GM18873 (cell line): ENCODE data around the gene IL20RA.

Experiments
- ATAC-seq: cut with Tn5 transposase; IDR thresholded peaks from one replicate; pipeline ENCODE4 v1.9.1; 2021; ENCODE audit warnings: mild to moderate bottlenecking, moderate library complexity, moderate number of reproducible peaks; ENCODE audit not compliant: unreplicated experiment, low FRiP score

Gene IL20RA

DNA sequence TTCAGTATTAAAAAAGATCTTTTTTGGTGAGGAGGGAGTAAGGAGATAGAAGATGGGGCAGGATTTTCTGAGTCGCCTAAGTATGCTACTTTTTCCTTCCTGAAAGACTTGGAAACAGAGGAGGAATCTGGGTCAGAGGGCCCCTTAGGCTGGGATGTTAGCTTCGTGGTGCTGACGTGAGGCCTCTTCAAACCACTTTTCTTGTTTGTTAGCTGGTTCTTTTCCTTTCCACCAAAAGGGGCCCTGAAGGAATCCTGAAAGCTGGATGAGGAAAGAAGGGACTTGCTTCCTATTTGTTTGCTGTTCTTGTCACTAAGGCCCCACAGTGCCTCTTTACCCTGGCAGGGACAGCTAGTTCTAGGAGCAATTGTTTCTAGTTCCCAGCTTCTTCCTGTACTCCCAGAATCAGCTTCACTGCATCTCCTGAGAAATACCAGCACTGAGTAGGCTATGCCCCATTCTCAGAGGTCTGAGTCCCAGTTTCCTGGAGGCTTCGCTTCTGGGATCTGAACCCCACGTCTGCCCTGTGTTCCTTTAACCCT, 2.2 kb upstream of the IL20RA start:
- ATAC-seq, result no peak

DNA sequence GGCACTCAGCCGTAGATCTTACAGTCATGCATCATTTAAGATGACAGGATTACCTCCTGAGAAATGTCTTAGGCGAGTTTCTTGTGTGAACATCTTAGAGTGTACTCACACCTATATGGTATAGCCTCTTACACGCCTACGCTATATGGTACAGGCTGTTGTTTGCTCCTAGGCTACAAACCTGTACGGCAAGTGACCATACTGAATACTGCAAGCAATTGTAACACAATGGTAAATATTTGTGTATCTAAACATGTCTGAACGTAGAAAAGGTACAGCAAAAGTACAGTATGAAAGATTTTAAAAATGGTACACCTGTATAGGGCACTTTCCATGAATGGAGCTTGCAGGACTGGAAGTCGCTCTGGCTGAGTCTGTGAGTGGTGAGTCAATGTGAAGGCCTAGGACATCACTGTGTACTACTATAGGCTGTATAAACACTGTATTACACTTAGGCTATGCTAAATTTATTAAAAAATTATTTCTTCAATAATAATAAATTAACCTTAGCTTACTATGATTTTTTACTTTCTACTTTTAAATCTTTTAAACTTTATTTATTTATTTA, 541 bp upstream of the IL20RA start:
- ATAC-seq, result no peak

DNA sequence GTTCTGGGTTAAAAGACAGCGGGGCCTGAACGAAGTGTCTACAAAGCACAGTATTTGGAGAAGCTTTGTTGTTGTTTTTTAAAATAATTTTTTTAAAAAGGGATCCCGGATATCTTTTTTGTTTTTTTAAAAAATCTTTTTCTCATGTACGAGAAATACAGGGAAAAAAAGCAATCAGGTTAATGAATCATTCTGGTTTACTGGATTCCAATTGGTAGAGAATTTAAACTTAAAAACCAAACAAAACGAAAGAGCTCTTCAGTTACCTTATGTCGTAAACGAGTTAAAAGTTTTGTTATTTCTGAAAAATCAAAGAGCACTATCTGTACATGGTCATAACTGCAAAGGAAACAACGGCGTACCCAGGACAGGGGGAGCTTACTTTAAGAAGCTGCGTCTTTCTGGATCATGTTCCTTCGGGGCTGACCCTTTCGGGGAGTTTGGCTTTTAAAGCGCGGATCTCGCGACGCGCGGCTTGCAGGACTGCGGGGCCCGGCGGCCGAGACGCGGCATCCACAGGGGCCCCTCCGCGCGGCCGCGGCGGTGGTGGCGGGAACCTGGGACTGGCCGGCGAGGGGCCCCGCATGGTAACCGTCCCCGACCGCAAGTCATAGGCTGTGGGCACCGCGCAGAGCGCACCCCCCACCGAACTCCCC, 927 bp downstream of the IL20RA start:
- ATAC-seq, result no peak

DNA sequence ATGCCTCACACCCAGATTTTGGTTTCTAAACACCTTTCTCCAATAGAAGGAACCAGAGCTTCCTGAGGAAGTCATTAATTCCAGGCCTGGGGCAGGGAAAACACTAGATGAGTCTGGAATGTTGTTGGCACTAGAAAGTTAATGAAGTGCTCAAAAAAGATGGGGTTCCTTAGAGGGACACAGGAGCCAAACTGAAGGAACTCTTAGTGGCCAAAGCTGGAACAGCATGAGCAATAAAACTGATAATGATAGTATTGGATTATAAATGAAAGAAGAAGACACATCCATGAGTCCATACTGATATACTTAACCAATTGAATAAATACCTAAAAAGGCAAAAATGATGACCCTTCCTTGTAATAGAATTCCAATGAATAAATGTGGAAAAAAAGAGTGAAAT, 4.4 kb downstream of the IL20RA start:
- ATAC-seq, result no peak

DNA sequence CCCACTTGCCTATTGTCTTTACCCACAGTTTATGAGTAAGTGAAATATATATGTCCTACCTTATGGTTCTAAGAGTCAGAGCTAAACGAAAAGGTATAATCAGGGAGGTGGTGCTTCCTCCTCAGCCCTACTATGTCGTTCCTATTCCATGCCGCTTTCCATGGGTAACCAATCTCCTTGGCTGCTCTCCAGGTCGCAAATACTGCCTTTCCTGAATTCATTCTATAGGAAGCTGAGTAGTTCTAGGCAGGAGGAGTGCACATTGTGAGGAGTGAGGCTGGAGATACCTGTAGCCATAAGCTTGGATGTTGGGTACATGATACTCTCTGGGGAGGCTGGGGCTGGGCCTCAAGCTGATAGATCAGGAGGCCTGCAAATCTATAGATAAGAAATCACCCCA, 5.8 kb downstream of the IL20RA start:
- no peak for ATAC-seq

DNA sequence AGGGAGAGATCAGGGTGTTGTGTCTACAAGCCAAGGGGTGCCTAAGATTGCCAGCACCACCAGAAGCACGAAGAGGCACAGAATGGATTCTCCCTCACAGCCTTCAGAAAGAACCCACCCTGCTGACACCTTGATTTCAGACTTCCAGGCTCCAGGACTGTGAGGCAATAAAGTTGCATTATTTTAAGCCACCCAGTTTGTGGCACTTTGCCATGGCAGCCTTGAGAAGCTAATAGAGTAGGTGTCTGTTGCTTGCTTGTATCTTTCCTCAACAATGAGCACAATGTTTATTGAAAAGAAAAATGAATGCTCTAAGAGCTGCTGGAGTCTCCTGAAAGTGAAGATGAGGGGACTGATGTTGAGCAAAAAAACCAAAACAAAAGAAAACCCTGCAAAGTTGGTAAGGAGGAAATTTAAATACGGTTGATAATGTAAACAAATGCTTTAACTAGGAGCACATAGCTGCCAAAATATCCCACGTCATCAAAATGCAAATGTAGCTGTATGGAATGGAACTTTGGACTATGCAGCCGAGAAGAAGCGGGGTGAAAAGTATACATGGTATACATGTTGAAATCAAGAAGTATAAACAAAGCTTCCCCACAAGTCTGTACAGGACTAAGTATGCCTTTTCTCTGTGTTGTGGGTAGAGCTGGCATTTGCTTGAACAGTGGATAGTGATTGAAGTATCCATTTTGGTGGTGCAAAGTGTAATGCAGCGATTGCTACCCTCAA, 8.0 kb downstream of the IL20RA start:
- ATAC-seq, result no peak

DNA sequence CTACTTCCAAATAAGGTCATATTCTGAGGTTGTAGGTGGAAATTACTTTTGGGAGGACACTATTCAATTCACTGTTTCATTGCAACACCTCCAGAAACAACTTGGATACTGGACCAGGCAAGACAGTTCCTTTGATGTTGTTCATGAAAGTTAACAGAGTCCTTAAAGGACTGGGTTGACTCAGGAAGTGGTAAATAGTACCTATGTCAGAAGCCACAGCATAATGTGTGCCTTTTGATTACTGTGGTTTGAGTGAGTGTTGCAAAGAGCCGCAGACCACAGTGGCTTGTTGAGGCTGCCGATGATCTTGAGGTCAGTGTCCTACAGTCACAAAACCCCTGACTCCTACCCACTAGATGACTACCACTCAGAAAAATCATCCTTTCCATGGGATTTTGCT, 10.9 kb downstream of the IL20RA start:
- ATAC-seq, result peak; percentile 95

DNA sequence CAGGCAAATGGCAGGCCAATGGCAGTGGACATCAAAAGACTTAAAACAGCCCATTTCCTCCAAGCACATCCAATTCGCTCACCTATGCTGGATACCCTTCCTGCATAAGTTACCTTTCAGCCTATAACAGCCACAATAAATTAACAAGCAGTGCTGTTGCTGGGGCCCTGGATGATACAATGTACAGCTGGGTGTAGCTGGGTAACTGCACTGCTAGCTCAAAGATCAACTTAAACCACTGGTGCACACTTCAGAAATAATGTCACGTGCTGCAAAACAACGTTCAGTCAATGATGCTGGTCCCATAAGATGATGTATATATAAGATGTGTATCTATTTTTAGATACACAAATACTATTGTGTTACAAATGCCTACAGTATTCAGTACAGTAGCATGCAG, 13.6 kb downstream of the IL20RA start:
- ATAC-seq, result no peak

DNA sequence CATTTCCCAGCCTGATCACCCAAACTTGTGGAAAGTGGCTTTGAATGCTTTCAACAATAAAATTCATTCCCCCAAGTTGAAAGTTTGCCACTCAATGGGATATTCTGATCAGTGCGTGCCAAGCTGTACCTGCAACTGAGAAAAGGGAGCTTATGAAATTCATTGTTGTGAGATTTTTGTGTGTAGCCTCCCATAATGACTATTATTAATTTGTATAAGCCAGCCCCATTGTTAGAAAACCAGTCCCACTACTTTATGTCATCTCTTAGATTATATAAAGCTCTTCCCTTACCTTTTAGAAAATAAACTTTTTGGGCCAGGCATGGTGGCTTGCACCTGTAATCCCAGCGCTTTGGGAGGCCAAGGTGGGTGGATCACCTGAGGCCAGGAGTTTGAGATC, 15.9 kb downstream of the IL20RA start:
- ATAC-seq, result no peak

DNA sequence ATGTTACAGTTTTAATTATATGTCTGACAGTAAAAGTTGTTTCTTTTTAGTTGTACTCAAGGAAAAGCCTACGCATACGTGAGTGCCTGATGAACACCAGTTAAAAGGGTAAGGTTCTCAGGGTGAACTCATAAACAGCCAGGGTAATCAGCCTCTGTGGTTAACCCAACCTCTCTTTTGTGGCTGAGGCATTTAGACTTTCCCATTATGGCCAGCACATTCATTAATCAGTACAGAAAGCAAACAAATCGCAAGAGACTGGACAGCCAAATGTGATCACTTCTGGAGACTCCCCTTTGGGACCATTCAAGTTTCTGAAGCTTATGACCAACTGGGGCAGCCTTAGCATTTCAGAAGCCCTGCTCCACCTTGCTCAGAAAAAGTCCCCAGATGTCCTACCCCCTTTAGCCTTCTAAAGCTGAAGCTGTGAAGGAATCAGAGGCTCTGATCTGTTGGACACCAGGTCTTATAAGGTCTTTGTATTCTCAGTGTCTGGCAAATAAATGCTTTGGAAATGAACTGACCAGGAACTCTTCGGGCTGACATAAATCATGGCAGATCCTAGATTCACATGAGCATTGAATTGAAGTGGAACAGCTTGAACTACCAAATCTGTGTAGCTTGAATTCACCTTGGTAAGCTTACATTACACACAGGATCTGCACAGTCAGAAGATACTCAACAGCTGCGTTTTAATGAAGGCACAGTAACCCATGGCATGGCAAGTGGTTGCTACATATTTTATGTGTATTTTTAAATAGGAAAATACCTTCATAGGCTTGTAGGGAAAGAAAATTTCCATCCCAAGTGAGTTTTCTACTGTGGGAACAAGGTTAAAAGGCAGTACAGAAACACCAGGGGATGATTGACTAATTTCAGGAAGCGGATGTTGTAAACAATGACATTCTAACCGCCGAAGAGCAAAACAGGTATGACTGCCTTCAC, 18.7 kb downstream of the IL20RA start:
- ATAC-seq, result peak; percentile 45

DNA sequence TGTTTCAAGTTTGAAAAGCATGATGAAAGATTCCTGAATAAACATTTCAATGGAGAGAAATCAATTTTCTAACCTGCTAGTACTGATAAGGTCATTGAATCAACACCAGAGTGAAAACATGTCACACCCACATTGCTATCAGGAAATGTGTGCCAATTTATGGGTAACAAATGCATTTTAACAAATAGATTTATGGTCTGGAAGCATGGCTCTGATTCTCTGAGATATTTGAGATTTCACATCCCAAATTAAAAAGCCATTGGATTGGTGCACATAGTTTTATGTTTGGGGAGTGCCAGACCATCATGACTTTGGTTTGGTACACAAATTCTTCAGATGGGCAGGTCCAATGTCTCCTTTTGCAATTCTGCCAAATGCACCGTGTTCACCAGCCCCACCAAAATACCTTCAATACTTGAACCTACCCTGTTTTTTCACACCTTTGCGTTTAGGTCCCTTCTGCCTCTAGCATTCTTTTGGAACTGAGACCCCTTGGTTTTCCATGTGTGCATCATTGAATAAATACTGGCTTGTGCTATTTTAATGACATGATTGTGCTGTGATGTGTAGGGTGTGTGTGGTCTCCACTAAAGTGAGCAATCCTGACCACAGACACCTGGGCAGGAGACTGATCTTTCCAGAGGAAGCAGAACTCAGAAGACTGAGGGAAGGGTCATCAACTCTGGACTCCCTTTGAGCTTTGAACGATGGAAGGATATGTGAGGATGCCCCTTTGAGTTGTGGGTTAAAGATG, 20.4 kb downstream of the IL20RA start:
- no peak for ATAC-seq

DNA sequence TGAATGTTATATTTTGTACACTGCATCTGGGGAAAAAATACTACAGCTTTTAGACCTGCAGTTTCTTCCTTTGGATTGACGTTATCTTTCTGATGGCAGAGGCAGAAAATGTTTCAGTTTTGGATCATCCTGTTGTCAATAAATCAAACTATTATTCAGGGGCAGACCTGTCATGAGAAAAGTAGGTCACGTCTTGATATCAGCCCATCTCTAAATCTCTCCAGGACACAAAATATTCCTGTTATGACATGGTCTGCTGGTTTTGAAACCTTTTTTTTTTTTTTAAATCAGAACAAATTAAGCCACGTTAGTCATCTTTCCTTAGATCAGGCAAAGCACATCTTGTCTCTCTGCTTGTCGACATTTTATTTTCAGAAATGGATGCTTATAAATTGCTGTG, 24.0 kb downstream of the IL20RA start:
- ATAC-seq, result no peak

DNA sequence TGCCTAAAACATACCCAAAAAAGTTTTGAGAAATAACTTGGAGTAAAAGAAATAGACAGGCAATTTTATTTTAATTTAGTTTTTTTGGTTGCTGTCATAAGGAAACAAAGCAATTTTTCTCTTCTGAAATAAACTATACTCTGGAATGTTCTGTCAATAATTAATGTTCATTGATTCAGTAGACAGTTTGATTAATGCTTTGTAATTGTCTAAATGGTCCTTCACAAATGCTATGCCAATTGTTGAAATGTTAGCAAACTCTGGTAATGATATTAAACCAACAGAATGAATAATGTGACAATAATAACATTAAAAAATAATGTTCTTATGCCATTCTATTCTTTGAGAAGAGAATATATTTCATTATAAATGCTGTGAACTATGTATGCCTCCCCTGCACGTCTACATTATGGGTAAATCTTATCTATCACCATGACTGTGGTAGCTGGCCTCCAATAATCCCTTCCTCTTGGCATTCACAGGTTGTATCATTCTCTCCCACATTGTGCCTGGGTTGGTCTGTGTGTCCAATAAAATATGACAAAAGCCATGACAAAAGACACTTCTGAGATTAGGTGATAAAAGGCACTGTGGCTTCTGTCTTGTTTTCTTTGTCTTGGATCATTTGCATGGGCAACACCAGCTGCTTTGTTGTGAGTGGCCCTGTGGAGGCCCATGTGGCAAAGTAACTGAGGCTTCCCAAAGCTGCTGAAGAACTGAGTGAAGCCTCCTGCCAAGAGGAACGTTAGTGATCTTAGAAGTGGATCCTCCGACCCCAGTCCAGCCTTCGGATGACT, 25.1 kb downstream of the IL20RA start:
- no peak for ATAC-seq

DNA sequence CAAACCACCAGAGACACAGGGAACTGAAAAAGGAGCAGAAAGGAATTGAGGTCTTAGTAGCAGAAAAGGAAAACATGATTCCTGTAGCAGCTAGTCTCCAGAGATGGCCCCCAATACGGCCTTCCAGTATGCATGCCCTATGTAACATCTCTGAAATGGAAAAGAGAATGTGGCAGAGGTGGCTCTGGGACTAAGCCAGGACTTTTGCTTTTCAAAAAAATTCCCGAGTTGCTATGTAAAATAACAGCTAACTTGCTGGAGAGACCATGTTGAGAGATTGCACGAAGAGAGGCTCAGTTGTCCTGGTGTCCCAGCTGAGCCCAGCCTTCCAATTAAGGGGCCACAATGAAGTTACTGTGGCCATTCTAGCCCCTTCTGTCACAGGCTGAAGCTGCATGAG, 27.7 kb downstream of the IL20RA start:
- ATAC-seq, result no peak

DNA sequence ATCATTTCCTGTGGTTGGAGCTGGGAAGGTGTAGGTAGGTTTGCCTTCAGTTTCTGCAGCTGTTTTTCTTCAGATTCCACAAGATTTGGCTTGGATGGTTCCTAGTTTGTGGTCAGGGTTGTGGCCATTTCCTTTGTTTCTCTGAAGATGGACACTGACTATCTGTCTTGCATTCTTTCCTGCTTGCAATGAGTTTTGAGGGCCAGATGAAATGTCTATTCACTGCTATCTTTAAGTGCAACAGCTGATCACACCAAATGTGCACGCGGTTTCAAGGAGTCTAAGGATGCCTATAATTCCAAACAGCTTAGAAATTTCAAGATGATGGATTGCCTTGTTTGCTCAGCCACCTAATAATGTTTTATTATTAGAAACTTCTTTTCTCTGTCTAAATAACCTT, 28.4 kb downstream of the IL20RA start:
- ATAC-seq, result no peak

DNA sequence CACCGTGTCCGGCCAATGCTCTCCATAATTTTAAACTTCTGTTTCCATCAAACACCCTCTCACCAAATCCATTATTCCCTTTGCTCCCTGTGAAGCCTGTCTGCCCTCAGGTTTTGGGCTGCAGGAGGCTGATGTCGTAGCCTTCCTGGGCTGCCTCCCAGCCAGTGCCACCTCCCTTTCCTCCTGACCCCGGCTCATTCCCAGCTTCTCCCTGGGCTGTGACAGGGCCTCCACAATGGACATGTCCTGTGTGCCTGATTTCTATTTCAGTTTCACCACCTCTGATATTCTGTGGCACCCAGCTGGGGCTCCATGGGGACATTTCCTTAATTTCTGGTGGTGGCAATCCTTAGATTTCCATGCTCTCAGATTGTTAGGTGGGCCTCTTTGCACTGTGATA, 28.8 kb downstream of the IL20RA start:
- ATAC-seq, result no peak

DNA sequence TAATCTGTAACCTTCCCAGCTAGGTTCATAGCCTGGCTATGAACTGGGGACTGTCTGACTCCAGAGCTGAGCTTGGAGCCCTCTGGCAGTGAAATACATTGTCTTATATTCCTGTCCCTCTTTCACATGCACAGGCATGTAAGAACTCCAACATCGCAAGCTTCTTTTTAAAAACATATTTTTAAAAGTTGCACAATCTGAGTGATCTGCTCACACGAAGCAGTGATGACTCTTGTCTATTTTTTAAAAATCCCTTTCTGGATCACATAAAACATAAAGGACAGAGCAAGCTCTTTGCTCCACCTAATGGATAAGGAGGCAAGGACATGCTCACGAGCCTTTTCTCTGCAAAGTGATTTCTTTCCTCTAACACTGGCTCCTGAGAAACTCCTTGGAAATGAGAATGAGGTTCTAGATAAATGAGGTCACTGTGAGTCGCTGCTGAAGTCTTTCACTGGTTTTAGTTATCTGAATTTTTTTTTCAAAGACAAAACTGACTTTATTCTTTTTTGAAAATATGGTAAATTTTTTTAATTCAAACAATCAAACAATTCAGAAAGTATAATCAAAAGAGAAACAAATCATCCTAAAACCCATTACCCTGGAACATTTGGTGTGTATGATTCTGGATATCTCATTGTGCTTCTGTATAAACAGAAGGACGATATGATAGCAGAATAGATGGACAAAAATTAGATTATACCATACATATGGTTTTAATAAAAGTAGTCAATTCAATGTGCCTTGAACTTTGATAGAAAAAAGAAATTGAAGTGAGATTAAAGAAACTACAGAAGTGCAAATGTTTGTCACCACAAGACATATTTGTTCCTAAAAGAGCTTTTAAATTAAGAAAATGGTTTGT, 30.8 kb downstream of the IL20RA start:
- ATAC-seq, result no peak

DNA sequence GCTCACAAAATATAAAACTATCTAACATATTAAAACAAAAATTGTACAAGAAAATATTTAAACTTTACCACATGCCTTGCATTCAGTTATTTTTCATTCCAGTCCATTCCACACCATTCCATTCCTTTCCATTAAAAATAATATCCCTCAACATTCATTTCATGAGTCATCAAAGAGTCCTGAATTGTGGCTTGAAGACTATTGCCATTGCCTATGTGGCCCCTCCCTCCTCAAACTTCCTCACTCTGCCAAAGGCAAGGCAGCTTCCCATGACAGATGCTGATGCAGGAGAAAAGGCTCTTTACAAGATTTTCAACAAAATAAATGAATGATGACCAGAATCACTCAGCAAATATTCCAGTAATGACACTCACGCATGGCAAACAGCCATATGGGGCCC, 31.7 kb downstream of the IL20RA start:
- no peak for ATAC-seq
